Subcutaneous abdominal adipose tissue (tissue), 5 donors: ENCODE results near the gene ME3.
"Not testable (repeated sequence)": the region's sequence is repeated elsewhere in the genome, so short reads cannot be mapped to it uniquely, and the experiment has no call there.

ENCODE experiments used
- H3K27ac ChIP-seq: one replicate; pipeline ENCODE4 v1.7.0; 2013; ENCODE audit warnings: low read depth, mild to moderate bottlenecking, inconsistent platforms, low read length, moderate library complexity
- H3K27me3 ChIP-seq, 5 donors: one replicate each; pipeline ENCODE4 v1.7.0; 2013; ENCODE audit warnings: low read length in 5 of 5, inconsistent platforms in 1 of 5; ENCODE audit not compliant: control insufficient read depth in 5 of 5, insufficient read depth in 4 of 5
- H3K36me3 ChIP-seq, 5 donors: one replicate each; pipeline ENCODE4 v1.7.0; 2013; ENCODE audit warnings: low read length in 5 of 5; ENCODE audit not compliant: control insufficient read depth in 5 of 5, insufficient read depth in 5 of 5
- H3K4me1 ChIP-seq, 5 donors: one replicate each; pipeline ENCODE4 v1.7.0; 2013; ENCODE audit warnings: low read length in 5 of 5, mild to moderate bottlenecking in 3 of 5, moderate library complexity in 1 of 5; ENCODE audit not compliant: control insufficient read depth in 5 of 5, insufficient read depth in 5 of 5
- H3K4me3 ChIP-seq, 5 donors: one replicate each; pipeline ENCODE4 v1.7.0; 2013; ENCODE audit warnings: low read length in 5 of 5, low read depth in 1 of 5
- H3K9ac ChIP-seq, 5 donors: one replicate each; pipeline ENCODE4 v1.7.0; 2013; ENCODE audit warnings: low read length in 5 of 5, mild to moderate bottlenecking in 4 of 5, moderate library complexity in 3 of 5
- H3K9me3 ChIP-seq, 5 donors: one replicate each; pipeline ENCODE4 v1.7.0; 2013; ENCODE audit warnings: low read length in 5 of 5; ENCODE audit not compliant: control insufficient read depth in 5 of 5
- donor health status: healthy.
- donor health status: healthy.
- donor health status: healthy.
- donor health status: healthy.
- donor health status: healthy.

ME3 gene

GRCh38 chr11:86524620-86525352, 147.6 kb downstream of the ME3 start:
- no peaks in the 10 kb centered on the region for H3K36me3 ChIP-seq
- peak overlapping the region; percentile 61 for H3K27ac ChIP-seq
- peaks cover 0 to 14% (median 6%) of the 10 kb centered on the region in 5 donors for H3K4me1 ChIP-seq
- no peaks in the 10 kb centered on the region for H3K27me3 ChIP-seq
- H3K9me3 ChIP-seq = no peaks in the 10 kb centered on the region
- H3K4me3 ChIP-seq = no peak overlapping the region
- H3K9ac ChIP-seq = no peak overlapping the region

- Histone ChIP-seq H3K4me1 (peaks cover 0 to 22% (median 14%) of the 10 kb centered on the region in 5 donors), H3K36me3 (no peaks in the 10 kb centered on the region), H3K27ac (peak overlapping the region; percentile 61), H3K4me3 (no peak overlapping the region), H3K27me3 (no peaks in the 10 kb centered on the region), H3K9ac (no peak overlapping the region), H3K9me3 (no peaks in the 10 kb centered on the region)
Observed at GRCh38 chr11:86523738-86524619, 148.4 kb downstream of the ME3 start.

GRCh38 chr11:86522512-86522911, 149.9 kb downstream of the ME3 start:
- not testable (repeated sequence) for H3K36me3 ChIP-seq, H3K9ac ChIP-seq, H3K4me3 ChIP-seq, H3K27me3 ChIP-seq, H3K9me3 ChIP-seq, H3K27ac ChIP-seq
- H3K4me1 ChIP-seq = peaks cover 0 to 27% (median 15%) of the 10 kb centered on the region in 5 donors

GRCh38 chr11:86519064-86519911, 153.1 kb downstream of the ME3 start:
- Histone ChIP-seq H3K36me3 (no peaks in the 10 kb centered on the region), H3K4me1 (peaks cover 0 to 30% (median 18%) of the 10 kb centered on the region in 5 donors), H3K9ac (no peak overlapping the region), H3K27me3 (no peaks in the 10 kb centered on the region), H3K4me3 (no peak overlapping the region), H3K9me3 (no peaks in the 10 kb centered on the region), H3K27ac (no peak overlapping the region)

GRCh38 chr11:86518211-86518610, 154.2 kb downstream of the ME3 start:
- peaks cover 0 to 27% (median 18%) of the 10 kb centered on the region in 5 donors for H3K4me1 ChIP-seq
- H3K9me3 ChIP-seq = no peaks in the 10 kb centered on the region
- no peaks in the 10 kb centered on the region for H3K36me3 ChIP-seq
- H3K27ac ChIP-seq = no peak overlapping the region
- no peaks in the 10 kb centered on the region for H3K27me3 ChIP-seq
- H3K4me3 ChIP-seq = no peak overlapping the region
- H3K9ac ChIP-seq = no peak overlapping the region

- Histone ChIP-seq H3K9me3 (no peaks in the 10 kb centered on the region), H3K4me3 (no peak overlapping the region), H3K27ac (no peak overlapping the region), H3K36me3 (no peaks in the 10 kb centered on the region), H3K9ac (no peak overlapping the region), H3K27me3 (no peaks in the 10 kb centered on the region), H3K4me1 (peaks cover 0 to 27% (median 18%) of the 10 kb centered on the region in 5 donors)
Observed at GRCh38 chr11:86517557-86517956, 154.9 kb downstream of the ME3 start.

GRCh38 chr11:86515297-86516094, 156.9 kb downstream of the ME3 start:
- Histone ChIP-seq H3K27me3 (no peaks in the 10 kb centered on the region), H3K4me1 (peaks cover 0 to 27% (median 19%) of the 10 kb centered on the region in 5 donors), H3K9ac (no peak overlapping the region), H3K4me3 (no peak overlapping the region), H3K27ac (peak overlapping the region; percentile 2), H3K9me3 (no peaks in the 10 kb centered on the region), H3K36me3 (no peaks in the 10 kb centered on the region)

GRCh38 chr11:86514453-86514852, 158.0 kb downstream of the ME3 start:
- no peaks in the 10 kb centered on the region for H3K9me3 ChIP-seq
- no peak overlapping the region for H3K4me3 ChIP-seq
- no peaks in the 10 kb centered on the region for H3K27me3 ChIP-seq
- no peaks in the 10 kb centered on the region for H3K36me3 ChIP-seq
- peaks cover 2 to 26% (median 17%) of the 10 kb centered on the region in 5 donors for H3K4me1 ChIP-seq
- H3K9ac ChIP-seq = no peak overlapping the region
- H3K27ac ChIP-seq = no peak overlapping the region

GRCh38 chr11:86513746-86514373, 158.6 kb downstream of the ME3 start:
- H3K27me3 ChIP-seq = no peaks in the 10 kb centered on the region

More at GRCh38 chr11:86513746-86514373, 158.6 kb downstream of the ME3 start:
- Histone ChIP-seq H3K4me1 (peaks cover 2 to 23% (median 14%) of the 10 kb centered on the region in 5 donors), H3K36me3 (no peaks in the 10 kb centered on the region), H3K9ac (no peak overlapping the region), H3K27ac (no peak overlapping the region), H3K9me3 (no peaks in the 10 kb centered on the region), H3K4me3 (no peak overlapping the region)
